ENCODE data around the gene AJUBA.
A peak's percentile ranks its signal among the peaks of the same experiment; 100 is the strongest.

AJUBA gene

DNA sequence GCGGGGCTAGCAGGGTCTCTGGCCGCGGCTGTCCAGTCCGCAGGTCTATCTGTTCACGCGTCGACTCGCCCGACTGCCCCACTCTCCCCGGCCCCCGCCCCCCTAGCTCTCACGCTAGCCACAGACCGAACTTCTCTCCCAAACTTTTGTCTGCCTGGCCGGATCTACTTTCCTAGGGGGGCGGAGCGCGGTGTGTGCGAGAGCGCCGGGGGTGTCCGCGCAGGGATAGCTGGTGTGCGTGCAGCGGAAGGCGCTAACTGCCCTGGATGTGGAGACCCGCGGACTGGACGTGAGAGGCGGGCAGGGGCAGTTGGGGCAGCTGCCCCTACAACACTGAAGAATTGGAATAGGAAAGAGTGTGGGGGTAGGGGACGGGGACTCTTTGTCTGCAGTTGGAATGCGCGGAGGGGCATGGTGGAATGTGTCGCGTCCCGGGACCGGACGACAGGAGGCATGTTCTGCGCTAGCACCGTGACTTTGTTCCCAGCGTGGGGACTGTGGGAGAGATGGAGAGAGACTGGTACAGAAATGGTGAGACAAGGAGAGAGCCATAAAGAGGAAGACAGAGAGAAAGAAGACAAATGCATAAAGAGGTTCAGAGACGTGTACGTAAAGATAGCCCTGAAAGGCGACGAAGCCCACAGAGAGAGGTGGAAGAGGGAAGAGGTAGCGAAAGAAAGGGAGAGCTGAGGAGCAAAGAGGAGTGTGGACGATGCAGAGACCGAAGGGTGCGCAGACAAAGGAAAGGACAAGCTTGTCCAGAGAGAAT lies at the start of gene AJUBA:
Gene AJUBA, minus strand, starts transcription at position 75 of the 769 bp plus-strand sequence. CDS start 285 bp downstream, outside the sequence.
- TF ChIP-seq Cebpa-rat (IDR thresholded peaks at IDR 0.05): no peak
- H3K9me3 ChIP-seq: no peaks in the 10 kb centered on the region
- peaks cover 57% of the 10 kb centered on the region for H3K4me1 ChIP-seq
- H4K20me1 ChIP-seq: peaks cover 24% of the 10 kb centered on the region
- H3K4me2 ChIP-seq: peak within 1 kb of the TSS; percentile 97
- H3K27me3 ChIP-seq: peaks cover 22% of the 10 kb centered on the region
- peak within 1 kb of the TSS; percentile 82 for H3K27ac ChIP-seq
- peaks cover 25% of the 10 kb centered on the region for H3K36me3 ChIP-seq
- peak within 1 kb of the TSS; percentile 88 for H3K4me3 ChIP-seq
- peak within 1 kb of the TSS; percentile 85 for H3K9ac ChIP-seq

DNA sequence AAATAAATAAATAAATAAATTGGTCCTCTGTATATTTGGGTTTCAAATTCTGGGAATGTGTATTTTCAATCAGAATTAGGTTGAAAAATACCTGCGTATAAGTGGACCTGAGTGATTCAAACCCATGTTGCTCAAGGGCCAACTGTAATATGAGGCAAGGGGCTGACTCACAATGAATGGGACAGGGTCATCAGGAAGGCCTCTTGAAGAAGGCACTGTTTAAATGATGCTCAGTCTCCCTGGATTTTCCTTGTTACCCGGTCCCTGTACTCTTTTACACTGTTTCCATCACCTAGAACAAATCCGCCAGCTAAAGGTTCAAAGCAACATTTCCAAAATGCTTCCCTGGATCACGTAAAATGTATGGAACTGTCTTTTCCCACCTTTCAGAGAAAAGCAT lies 48.6 kb upstream of the AJUBA start:
- no peak for TF ChIP-seq Cebpa-rat (IDR thresholded peaks at IDR 0.05)
- Histone ChIP-seq H3K4me2 (no peak overlapping the region), H3K9me3 (no peaks in the 10 kb centered on the region), H3K27me3 (no peaks in the 10 kb centered on the region), H3K27ac (no peak overlapping the region), H3K36me3 (peaks cover 76% of the 10 kb centered on the region), H3K4me3 (no peak overlapping the region), H3K4me1 (peaks cover 41% of the 10 kb centered on the region), H4K20me1 (peaks cover 16% of the 10 kb centered on the region), H3K9ac (no peak overlapping the region)

DNA sequence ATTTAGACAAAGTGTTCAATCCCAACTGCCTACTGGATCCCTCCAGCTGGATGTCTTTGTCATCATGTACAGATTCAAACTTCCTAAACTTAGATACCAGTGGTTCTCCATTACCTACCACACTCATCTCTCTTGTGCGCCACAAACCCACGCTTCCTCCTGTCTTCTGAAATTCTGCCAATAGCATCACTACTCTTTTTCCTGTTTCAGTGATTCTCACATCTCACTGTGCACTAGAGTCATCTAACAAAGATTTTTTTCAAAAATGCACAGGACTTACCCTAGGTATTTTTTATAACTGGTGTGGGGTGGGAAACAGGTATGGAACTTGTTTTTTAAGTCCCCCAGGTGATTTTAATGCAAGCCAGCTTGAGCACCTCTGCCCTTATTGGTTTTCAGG lies 46.4 kb upstream of the AJUBA start:
- peaks cover 31% of the 10 kb centered on the region for H3K4me1 ChIP-seq
- H4K20me1 ChIP-seq: peaks cover 32% of the 10 kb centered on the region
- H3K4me3 ChIP-seq: no peak overlapping the region
- TF ChIP-seq Cebpa-rat (IDR thresholded peaks at IDR 0.05): no peak
- no peaks in the 10 kb centered on the region for H3K9me3 ChIP-seq
- H3K4me2 ChIP-seq: peak overlapping the region; percentile 40
- peaks cover 98% of the 10 kb centered on the region for H3K36me3 ChIP-seq
- no peak overlapping the region; the same call in 1 of the 2 replicates for H3K27ac ChIP-seq
- H3K9ac ChIP-seq: no peak overlapping the region
- H3K27me3 ChIP-seq: no peaks in the 10 kb centered on the region

DNA sequence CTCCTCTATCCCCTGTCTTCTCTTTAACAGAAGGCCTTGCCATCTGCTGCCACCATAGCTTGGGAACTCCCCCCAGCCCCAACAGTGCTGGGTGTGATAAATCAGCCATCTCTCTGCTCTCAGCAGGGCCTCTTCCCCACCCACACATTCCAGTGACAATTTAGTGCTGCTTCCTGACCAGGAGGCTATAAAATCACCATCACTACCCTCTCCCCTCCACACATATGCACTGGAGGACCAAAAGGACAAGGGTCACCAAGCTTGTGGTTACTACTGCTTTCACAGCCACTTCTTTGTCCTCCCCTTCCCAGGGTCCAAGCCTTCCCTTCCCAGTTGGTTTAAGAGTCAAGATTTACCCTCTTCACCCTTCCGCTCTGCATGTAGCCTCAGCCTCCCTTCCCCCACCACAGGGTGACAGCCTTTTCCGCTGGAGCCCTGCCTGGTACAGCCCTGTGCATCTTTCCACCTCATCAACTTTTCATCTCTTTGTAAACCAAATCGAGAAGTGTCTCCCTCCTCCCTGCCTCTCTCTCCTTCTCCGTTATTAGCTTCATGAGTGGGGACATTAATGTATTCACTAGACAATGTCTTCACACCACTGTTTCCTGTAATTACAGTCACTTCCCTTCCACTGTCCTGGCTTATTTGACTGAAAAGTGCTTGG lies 42.9 kb upstream of the AJUBA start:
- Histone ChIP-seq H3K4me1 (peaks cover 14% of the 10 kb centered on the region), H3K27ac (no peak overlapping the region), H3K36me3 (peaks cover 90% of the 10 kb centered on the region), H3K4me3 (no peak overlapping the region), H4K20me1 (peaks cover 36% of the 10 kb centered on the region), H3K9ac (no peak overlapping the region), H3K4me2 (no peak overlapping the region), H3K9me3 (no peaks in the 10 kb centered on the region), H3K27me3 (no peaks in the 10 kb centered on the region)
- TF ChIP-seq Cebpa-rat (IDR thresholded peaks at IDR 0.05): no peak

DNA sequence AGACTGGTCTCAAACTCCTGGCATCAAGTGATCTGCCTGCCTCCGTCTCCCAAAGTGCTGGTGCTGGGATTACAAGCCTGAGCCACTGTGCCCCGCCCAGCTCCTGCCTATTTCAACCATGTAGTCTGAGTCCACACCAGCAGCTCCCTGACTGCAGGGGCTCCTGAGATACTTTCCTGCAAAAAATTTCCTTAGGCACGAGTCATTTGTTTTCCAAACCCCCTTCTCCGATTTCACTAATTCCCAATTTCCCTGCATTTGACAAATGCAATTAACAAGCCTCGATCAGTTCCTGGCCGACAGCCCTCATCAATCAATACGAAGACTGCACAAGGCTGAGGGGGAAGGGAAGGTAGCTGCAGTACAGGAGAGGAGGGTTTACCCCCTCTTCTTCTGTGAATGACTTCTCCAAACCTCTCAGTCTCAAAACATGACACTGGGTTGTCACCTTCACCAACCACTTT lies 42.3 kb upstream of the AJUBA start:
- H3K4me1 ChIP-seq: peaks cover 14% of the 10 kb centered on the region
- peaks cover 36% of the 10 kb centered on the region for H4K20me1 ChIP-seq
- H3K27me3 ChIP-seq: no peaks in the 10 kb centered on the region
- H3K9ac ChIP-seq: no peak overlapping the region
- no peak overlapping the region for H3K27ac ChIP-seq
- no peak overlapping the region for H3K4me3 ChIP-seq
- no peak overlapping the region for H3K4me2 ChIP-seq
- no peaks in the 10 kb centered on the region for H3K9me3 ChIP-seq
- no peak for TF ChIP-seq Cebpa-rat (IDR thresholded peaks at IDR 0.05)
- H3K36me3 ChIP-seq: peaks cover 85% of the 10 kb centered on the region

DNA sequence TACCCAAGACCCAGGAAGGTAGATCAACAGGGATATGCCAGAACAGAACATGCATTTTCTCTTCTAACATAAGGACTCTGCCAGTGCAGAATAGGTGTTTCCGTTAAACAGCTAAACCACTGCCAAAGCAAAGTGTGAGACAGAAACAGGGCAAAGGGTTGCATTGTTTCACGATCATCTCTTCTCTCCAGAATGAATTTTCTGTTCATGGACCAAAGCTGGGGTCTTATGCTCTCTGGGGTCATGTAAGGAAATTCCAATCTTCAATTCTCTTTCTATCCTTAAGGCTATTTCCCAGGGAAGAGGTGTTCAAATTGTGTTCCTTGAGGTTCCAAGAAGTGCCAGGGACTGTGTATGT lies 41.4 kb upstream of the AJUBA start:
- no peak overlapping the region for H3K27ac ChIP-seq
- no peak for TF ChIP-seq Cebpa-rat (IDR thresholded peaks at IDR 0.05)
- no peak overlapping the region for H3K4me2 ChIP-seq
- no peaks in the 10 kb centered on the region for H3K27me3 ChIP-seq
- H3K4me3 ChIP-seq: no peak overlapping the region
- H3K36me3 ChIP-seq: peaks cover 76% of the 10 kb centered on the region
- H3K9me3 ChIP-seq: no peaks in the 10 kb centered on the region
- H3K4me1 ChIP-seq: peaks cover 6% of the 10 kb centered on the region
- no peak overlapping the region for H3K9ac ChIP-seq
- peaks cover 30% of the 10 kb centered on the region for H4K20me1 ChIP-seq

DNA sequence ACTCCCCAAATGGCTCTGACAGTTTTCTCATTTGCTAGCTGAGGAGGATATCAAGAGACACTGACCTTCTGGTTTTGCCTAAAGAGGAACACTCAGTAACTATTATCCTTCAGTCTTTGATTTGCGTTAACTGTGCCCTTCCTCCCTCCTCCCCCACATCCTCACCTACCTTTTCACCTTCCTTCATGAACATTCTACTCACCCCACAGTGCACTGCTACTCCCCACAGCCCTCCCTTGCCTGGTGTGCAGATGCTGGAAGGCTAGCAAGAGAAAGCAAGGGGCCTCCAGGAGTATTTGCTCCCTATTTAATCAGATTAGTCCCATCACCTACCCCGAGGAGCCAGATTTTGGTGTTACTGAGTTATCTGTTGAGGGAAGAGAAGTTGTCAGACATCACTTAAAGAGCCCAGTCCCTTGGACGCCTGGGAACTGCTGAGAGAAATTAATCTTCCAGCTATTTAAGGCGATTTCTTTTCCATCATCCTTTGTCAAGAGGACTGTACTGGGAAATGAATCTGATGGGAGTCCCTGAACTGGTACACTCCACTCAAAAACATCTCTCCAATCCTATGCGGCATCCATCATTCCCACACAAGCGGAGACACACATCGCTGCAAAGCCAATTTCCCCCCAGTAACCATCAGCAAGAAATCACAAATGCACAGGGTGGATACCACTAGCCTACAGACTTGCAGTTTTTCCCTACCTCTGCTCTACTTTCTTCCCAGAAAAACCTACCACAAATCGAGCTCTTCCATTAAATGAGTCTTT lies 40.9 kb upstream of the AJUBA start:
- Histone ChIP-seq H3K4me1 (0 out of 2 replicates have a peak, but pooled peaks cover under 1% of the 10 kb centered on the region), H3K4me2 (no peak overlapping the region), H3K36me3 (peaks cover 71% of the 10 kb centered on the region), H3K27ac (no peak overlapping the region), H3K9me3 (no peaks in the 10 kb centered on the region), H4K20me1 (peaks cover 25% of the 10 kb centered on the region), H3K27me3 (no peaks in the 10 kb centered on the region), H3K9ac (no peak overlapping the region), H3K4me3 (no peak overlapping the region)
- no peak for TF ChIP-seq Cebpa-rat (IDR thresholded peaks at IDR 0.05)

DNA sequence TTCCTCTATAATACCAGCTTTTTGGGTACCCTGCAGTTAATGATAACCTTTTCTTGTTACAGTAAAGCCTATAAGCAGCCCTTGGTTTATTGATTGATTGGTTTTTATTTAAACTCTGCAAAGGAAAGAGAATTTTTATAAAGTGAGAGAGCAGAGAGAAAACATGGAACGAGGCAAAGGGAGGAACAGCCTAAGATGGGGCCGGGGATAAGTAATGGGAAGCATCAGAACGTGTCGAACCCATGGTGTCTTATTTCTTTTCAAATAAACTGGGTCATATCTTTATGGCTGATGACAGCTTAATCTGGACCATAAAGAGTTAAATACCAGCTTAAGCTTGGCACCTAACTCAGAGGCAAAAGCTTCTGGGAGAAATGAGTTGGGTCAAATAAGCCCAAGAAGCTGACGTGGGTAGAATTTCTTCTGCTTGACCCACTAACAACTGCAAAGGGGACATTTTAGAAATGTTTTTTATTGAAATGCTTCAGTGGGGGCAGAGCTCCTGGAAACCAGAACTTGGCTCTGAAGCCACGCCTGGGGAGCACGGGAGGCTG lies 39.6 kb upstream of the AJUBA start:
- peaks cover 20% of the 10 kb centered on the region; the same call in 1 of the 2 replicates for H4K20me1 ChIP-seq
- peaks cover 59% of the 10 kb centered on the region for H3K36me3 ChIP-seq
- H3K4me3 ChIP-seq: no peak overlapping the region
- no peaks in the 10 kb centered on the region for H3K27me3 ChIP-seq
- no peaks in the 10 kb centered on the region for H3K4me1 ChIP-seq
- no peak overlapping the region for H3K4me2 ChIP-seq
- no peak for TF ChIP-seq Cebpa-rat (IDR thresholded peaks at IDR 0.05)
- H3K9ac ChIP-seq: no peak overlapping the region
- H3K9me3 ChIP-seq: no peaks in the 10 kb centered on the region
- H3K27ac ChIP-seq: no peak overlapping the region

DNA sequence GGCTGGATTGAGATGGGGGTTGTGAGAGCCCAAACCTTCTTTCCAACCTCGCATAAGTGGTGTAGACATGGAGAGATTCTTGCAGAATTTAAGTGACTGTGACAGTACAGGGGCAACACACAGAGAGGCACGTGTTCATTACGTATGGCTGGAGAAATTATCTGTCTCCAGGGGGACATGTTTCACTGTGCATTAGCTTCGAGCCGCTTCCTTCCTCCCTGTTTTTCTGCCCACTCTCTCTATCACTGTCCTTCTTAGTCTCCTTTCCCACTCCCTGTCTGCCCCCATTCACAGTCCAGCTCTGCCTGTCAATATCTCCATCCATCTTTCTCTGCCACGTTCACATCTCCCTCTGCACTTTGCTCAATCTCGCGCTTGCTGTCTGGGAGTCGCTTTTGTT lies 39.1 kb upstream of the AJUBA start:
- H3K36me3 ChIP-seq: peaks cover 54% of the 10 kb centered on the region
- H3K27ac ChIP-seq: no peak overlapping the region
- no peak for TF ChIP-seq Cebpa-rat (IDR thresholded peaks at IDR 0.05)
- peaks cover 20% of the 10 kb centered on the region; the same call in 1 of the 2 replicates for H4K20me1 ChIP-seq
- H3K9ac ChIP-seq: no peak overlapping the region
- H3K4me2 ChIP-seq: no peak overlapping the region
- H3K9me3 ChIP-seq: no peaks in the 10 kb centered on the region
- no peak overlapping the region for H3K4me3 ChIP-seq
- H3K4me1 ChIP-seq: no peaks in the 10 kb centered on the region
- no peaks in the 10 kb centered on the region for H3K27me3 ChIP-seq

All from BLaER1 (cell line).